H54 (cell line): ENCODE results near the gene LACTB.

Source experiments
- DNase-seq: peaks from one replicate; pipeline ENCODE4 v3.0.0; 2011; ENCODE audit warnings: low spot score, mixed read lengths; ENCODE audit not compliant: insufficient read length
- FAIRE-seq: peaks from 3 replicates; lab custom pipeline; 2011; peaks lifted over from hg19 to GRCh38; lab: Jason Lieb, UNC
- POLR2A ChIP-seq: IDR thresholded peaks from 2 replicates; pipeline ENCODE4 v1.6.1; 2011; ENCODE audit warnings: low read depth, mild to moderate bottlenecking, low read length

Gene LACTB

GRCh38 chr15:63185206-63185605 lies 63.5 kb downstream of the LACTB start:
- TF ChIP-seq POLR2A = no peak
- DNase-seq = no peak

DNA sequence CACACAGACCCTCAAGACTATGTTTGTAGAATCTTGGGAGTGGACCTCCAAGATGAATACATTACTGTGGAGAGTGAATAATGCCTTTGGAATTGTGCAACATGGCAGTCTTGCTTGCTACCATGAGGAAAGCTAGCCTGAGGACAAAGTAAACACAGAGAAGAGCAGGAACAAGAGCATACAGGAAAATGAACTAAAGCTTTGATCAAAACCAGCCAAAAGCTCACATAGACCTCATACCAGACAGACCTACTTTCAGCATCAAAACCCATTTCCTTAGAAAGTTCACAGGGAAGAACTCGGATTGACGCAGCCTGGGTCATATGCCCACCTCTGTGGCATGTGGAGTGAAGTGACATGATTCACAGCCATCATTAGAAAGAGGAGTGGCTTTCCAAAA lies 64.4 kb downstream of the LACTB start:
- DNase-seq (no peak), FAIRE-seq (no peak)
- no peak for TF ChIP-seq POLR2A

More at GRCh38 chr15:63185206-63185605, 63.5 kb downstream of the LACTB start:
- FAIRE-seq = no peak

DNA sequence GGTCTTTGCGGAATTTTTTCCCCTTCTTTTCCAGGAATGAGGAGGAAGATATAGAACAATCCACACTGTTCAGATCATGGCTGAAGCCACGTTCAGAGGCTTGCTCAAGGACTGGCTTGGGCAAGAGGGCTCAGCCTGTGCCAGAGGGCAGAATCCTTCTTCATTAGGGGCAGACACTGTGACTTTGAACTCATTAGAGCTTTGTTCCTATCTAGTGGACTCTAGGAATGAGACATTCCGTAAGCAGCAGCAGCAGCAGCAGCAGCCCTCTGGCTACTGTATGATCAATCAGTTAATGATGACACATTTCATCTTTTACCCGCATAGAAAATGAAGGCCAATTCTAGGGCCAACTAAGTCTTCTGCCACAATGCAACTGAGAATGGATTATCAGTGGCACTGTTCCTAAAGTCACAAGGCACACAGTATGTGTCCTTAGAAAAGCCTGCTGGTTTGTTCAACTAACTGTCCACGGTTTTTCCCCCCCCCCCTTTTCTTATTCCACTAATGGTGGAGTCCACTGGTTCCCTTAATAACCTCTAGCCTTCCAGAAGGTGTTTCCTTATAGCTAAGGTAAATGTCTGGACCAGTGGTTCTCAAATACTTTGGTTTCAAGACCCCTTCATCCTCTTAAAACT lies 66.0 kb downstream of the LACTB start:
- FAIRE-seq (no peak), DNase-seq (no peak)
- TF ChIP-seq POLR2A = no peak

GRCh38 chr15:63188247-63188925 lies 66.7 kb downstream of the LACTB start:
- FAIRE-seq (no peak), DNase-seq (no peak)
- no peak for TF ChIP-seq POLR2A

DNA sequence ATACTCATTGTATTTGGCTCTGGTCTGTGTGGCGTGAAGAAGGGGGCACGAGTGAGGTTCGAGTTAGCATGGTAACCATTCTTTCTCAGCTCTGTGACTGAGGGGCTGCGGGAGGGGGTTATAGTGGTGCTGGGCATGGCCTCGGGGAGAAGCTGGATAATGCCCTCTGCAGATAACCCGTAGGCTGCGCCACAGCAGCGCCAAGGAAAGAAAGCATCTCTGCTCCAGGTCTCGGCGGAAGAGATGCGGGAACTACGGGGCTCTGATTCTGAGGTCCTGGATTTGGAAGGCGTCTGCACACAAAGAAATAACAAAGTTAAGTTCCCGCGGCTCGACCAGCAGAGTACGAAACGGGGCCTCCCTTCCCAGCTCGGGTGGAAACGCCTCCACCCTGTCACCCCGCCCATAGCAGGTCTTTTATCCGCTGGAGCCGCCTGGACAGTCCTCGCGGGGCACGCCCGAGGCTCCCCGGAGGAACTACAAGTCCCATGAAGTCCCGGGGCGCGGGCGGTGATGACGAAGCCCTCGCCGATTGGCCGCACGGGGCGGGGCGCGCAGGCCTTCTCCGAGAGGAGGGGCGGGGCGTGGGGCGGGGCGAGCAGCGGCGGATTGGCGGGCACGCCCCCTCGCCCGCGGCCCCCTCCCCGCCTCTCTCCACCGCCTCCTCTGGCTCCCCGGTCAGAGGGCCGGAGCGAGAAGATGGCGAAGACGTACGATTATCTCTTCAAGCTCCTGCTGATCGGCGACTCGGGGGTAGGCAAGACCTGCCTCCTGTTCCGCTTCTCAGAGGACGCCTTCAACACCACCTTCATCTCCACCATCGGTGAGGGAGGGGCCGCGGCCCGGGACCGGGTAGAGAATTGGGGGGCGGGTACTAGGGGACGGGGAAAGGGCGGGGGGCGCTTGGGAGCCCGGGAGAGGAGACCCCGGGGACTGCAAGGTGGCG lies 67.5 kb downstream of the LACTB start, which contains the start of gene RAB8B:
TSS of gene RAB8B (plus strand) at position 681 of the 946 bp plus-strand sequence. CDS start at position 700, 19 bp downstream.
- FAIRE-seq = no peak
- TF ChIP-seq POLR2A = peak; percentile 61
- DNase-seq = peak; percentile 67

DNA sequence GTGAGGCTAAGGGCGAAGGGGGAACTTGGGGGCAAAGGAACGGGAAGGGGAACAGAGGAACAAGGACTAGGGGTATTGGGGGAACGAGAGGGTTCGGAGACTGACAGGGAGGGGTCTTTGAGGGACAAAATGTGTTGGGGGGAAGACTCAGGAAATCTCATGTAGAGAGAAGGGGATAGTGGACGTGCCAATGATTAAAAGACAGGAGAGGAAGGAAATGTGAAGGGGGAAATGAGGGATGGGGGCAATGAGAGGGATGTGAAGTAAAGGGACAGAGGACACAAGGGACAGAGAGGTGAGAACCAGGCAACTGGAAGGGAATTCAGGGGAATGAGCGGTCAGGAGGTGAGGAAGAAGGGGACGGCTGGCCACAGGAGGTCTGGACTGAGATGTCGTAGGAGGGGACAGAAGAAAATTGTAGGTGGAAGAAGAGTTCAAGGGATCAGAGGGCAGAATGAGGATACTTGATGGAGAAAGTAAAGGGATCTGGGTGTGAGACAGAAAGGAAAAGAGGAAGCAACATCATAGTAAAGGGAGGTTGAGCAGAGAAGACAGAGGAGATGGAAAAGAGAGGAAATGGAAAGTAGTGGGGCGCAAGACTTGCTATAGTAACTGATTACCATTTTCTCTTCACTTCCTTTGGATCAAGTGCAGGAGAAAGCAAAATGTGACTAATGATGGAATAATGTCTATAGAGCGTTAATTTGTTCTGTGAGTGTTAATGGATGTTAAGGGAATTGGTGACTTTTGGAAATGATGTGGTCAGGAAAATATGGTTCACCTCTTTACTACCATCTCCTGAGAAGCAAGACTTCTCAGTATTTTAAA lies 68.5 kb downstream of the LACTB start:
- no peak for TF ChIP-seq POLR2A
- no peak for FAIRE-seq
- no peak for DNase-seq

DNA sequence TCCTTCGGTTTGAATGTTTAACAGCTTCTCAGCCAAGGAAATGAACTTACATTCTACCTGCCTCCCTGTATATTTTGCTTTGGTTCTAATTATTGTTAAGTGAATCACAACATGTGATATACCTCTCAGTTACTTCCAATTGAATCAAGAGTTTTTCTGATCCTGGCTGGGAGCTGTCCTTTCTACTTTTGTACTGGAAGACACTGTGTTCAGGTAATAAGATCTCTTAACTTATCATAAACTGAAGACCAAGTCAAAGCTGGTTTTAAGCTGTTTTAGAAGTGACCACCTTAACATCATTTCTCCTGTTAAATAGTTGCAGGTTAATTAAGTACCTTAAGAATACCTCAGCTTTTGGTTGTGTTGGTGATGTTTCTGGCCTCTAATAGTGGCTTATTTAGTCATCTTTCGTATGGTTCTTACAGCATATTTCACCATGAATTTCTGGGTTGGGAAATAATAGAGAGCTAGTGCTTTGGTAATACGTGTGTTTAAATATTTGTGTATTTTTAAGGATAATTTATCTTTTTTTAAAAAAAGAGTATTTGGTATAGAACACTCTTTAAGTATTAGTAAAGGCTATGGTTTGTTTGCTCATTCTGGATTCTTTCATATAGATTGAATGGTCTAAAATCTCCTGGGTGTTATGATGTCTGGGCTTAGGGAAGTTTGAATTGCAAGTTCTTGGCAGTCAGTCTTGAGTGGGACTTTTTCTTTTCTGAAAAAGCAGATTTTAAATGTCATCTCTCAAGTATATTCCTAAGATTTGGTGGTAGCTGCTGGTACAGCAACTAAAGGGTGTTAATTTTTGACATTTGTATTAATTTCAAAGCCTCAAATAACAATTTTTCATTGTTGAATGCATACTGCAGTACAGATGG lies 69.3 kb downstream of the LACTB start:
- no peak for FAIRE-seq
- DNase-seq = no peak
- TF ChIP-seq POLR2A = no peak
